Activated T-cell treated with anti-CD3 and anti-CD28 coated beads for 4 hours (primary cell): Measurements from ENCODE around the gene DAGLA.
"Not testable (repeated sequence)": the region's sequence is repeated elsewhere in the genome, so short reads cannot be mapped to it uniquely, and the experiment has no call there.

Source experiments
- DNase-seq: peaks from one replicate; pipeline ENCODE4 v3.0.0-alpha.2; 2020

DAGLA gene

GRCh38 chr11:61679893-61680621, at the start of gene DAGLA:
TSS of gene DAGLA (plus strand) at chr11:61680391. CDS start at chr11:61720156, 39,765 bp downstream.
- peak; percentile 77 for DNase-seq

- DNase-seq = no peak
These were observed 48.1 kb upstream of the DAGLA start for GRCh38 chr11:61632096-61632495.

- no peak for DNase-seq
These were observed 44.9 kb upstream of the DAGLA start for GRCh38 chr11:61635304-61635703.

GRCh38 chr11:61635787-61636186, 44.4 kb upstream of the DAGLA start:
- no peak for DNase-seq

GRCh38 chr11:61636676-61637075, 43.5 kb upstream of the DAGLA start:
- no peak for DNase-seq

GRCh38 chr11:61637277-61637676, 42.9 kb upstream of the DAGLA start:
- DNase-seq = no peak

- no peak for DNase-seq
These were observed 40.3 kb upstream of the DAGLA start for GRCh38 chr11:61639816-61640443.

- no peak for DNase-seq
These were observed 38.0 kb upstream of the DAGLA start for GRCh38 chr11:61642162-61642561.

GRCh38 chr11:61645179-61645868, 34.9 kb upstream of the DAGLA start:
- DNase-seq = no peak

GRCh38 chr11:61647529-61647928, 32.7 kb upstream of the DAGLA start:
- no peak for DNase-seq

GRCh38 chr11:61650781-61651571, 29.2 kb upstream of the DAGLA start:
- no peak for DNase-seq

- DNase-seq = no peak
These were observed 28.1 kb upstream of the DAGLA start for GRCh38 chr11:61652135-61652534.

- DNase-seq = no peak
These were observed 25.8 kb upstream of the DAGLA start for GRCh38 chr11:61654397-61654829.

GRCh38 chr11:61655266-61656159, 24.7 kb upstream of the DAGLA start:
- DNase-seq = not testable (repeated sequence)

- no peak for DNase-seq
These were observed 23.7 kb upstream of the DAGLA start for GRCh38 chr11:61656347-61657077.

- no peak for DNase-seq
These were observed 22.5 kb upstream of the DAGLA start for GRCh38 chr11:61657566-61658290.

- DNase-seq = no peak
These were observed 20.6 kb upstream of the DAGLA start for GRCh38 chr11:61659413-61660196.

- DNase-seq = not testable (repeated sequence)
These were observed 19.2 kb upstream of the DAGLA start for GRCh38 chr11:61660997-61661396.

GRCh38 chr11:61666684-61667297, 13.4 kb upstream of the DAGLA start:
- no peak for DNase-seq
